H9 (cell line): ENCODE measurements around the gene ICOSLG. TPM values are rescaled to one million over a fixed set of nuclear protein-coding genes. Genes with fewer than 3 reads are reported as not detected.
"Not testable (repeated sequence)": the region's sequence is repeated elsewhere in the genome, so short reads cannot be mapped to it uniquely, and the experiment has no call there.

ENCODE experiments used
- DNase-seq: peaks from one replicate; pipeline ENCODE4 v3.0.0-alpha.2; 2017
- H2AFZ ChIP-seq: one replicate; pipeline ENCODE4 v1.6.1; 2013; ENCODE audit warnings: mild to moderate bottlenecking, low read length, control low read depth, moderate library complexity
- H2AK5ac ChIP-seq: 2 replicates; pipeline ENCODE4 v1.6.1; 2013; ENCODE audit warnings: low read length, control low read depth, mixed read lengths; ENCODE audit not compliant: insufficient read length
- H2BK120ac ChIP-seq: one replicate; pipeline ENCODE4 v1.6.1; 2013; ENCODE audit warnings: low read depth, mild to moderate bottlenecking, low read length, control low read depth, inconsistent platforms; ENCODE audit not compliant: poor library complexity, severe bottlenecking
- H2BK12ac ChIP-seq: 2 replicates; pipeline ENCODE4 v1.6.1; 2013; ENCODE audit warnings: low read length, control low read depth, mixed read lengths, low read depth; ENCODE audit not compliant: insufficient read length
- H2BK15ac ChIP-seq: 2 replicates; pipeline ENCODE4 v1.6.1; 2013; ENCODE audit warnings: low read depth, low read length, control low read depth
- H2BK20ac ChIP-seq: one replicate; pipeline ENCODE4 v1.6.1; 2013; ENCODE audit warnings: low read depth, mild to moderate bottlenecking, low read length, control low read depth, inconsistent platforms; ENCODE audit not compliant: poor library complexity, severe bottlenecking
- H2BK5ac ChIP-seq: 2 replicates; pipeline ENCODE4 v1.6.1; 2013; ENCODE audit warnings: low read length, control low read depth, mixed read lengths; ENCODE audit not compliant: insufficient read length
- H3K14ac ChIP-seq: 2 replicates; pipeline ENCODE4 v1.6.1; 2013; ENCODE audit warnings: low read length, control low read depth; ENCODE audit not compliant: insufficient read depth
- H3K18ac ChIP-seq: 2 replicates; pipeline ENCODE4 v1.6.1; 2013; ENCODE audit warnings: low read depth, mild to moderate bottlenecking, mixed read lengths, low read length, control low read depth; ENCODE audit not compliant: insufficient read length
- H3K23ac ChIP-seq: 2 replicates; pipeline ENCODE4 v1.6.1; 2013; ENCODE audit warnings: low read length, control low read depth, mixed read lengths, low read depth; ENCODE audit not compliant: insufficient read length
- H3K23me2 ChIP-seq: 2 replicates; pipeline ENCODE4 v1.6.1; 2013; ENCODE audit warnings: low read depth, mild to moderate bottlenecking, mixed read lengths, low read length, control low read depth; ENCODE audit not compliant: insufficient read length, poor library complexity, severe bottlenecking
- H3K27ac ChIP-seq: 2 replicates; pipeline ENCODE4 v1.5.1; 2013; ENCODE audit warnings: low read length, control low read depth, mixed read lengths, low read depth; ENCODE audit not compliant: insufficient read length
- H3K27me3 ChIP-seq: 2 replicates; pipeline ENCODE4 v1.6.1; 2013; ENCODE audit warnings: low read length, control low read depth, inconsistent platforms; ENCODE audit not compliant: insufficient read depth
- H3K4ac ChIP-seq: 2 replicates; pipeline ENCODE4 v1.6.1; 2013; ENCODE audit warnings: low read depth, mild to moderate bottlenecking, control low read depth, inconsistent platforms, low read length, moderate library complexity
- H3K4me1 ChIP-seq: 2 replicates; pipeline ENCODE4 v1.6.1; 2013; ENCODE audit warnings: low read length, control low read depth, inconsistent platforms; ENCODE audit not compliant: insufficient read depth
- H3K4me2 ChIP-seq: 2 replicates; pipeline ENCODE4 v1.6.1; 2013; ENCODE audit warnings: low read length, control low read depth, mixed read lengths; ENCODE audit not compliant: insufficient read length, insufficient read depth
- H3K56ac ChIP-seq: 2 replicates; pipeline ENCODE4 v1.6.1; 2013; ENCODE audit warnings: low read depth, mild to moderate bottlenecking, mixed read lengths, low read length, control low read depth; ENCODE audit not compliant: insufficient read length
- H3K79me1 ChIP-seq: 2 replicates; pipeline ENCODE4 v1.6.1; 2013; ENCODE audit warnings: low read depth, mild to moderate bottlenecking, moderate library complexity, low read length, control low read depth, inconsistent platforms; ENCODE audit not compliant: insufficient read depth, poor library complexity, severe bottlenecking
- H3K79me2 ChIP-seq: 2 replicates; pipeline ENCODE4 v1.6.1; 2013; ENCODE audit warnings: low read length, control low read depth, inconsistent platforms; ENCODE audit not compliant: insufficient read depth
- H3K9ac ChIP-seq: 2 replicates; pipeline ENCODE4 v1.6.1; 2013; ENCODE audit warnings: low read length, control low read depth, mixed read lengths; ENCODE audit not compliant: insufficient read length; ENCODE audit errors: extremely low read depth
- H3K9me3 ChIP-seq: one replicate; pipeline ENCODE4 v1.6.1; 2013; ENCODE audit warnings: low read depth, low read length, inconsistent platforms; ENCODE audit not compliant: control insufficient read depth
- H3T11ph ChIP-seq: one replicate; pipeline ENCODE4 v1.6.1; 2013; ENCODE audit warnings: mild to moderate bottlenecking, low read length, control low read depth, inconsistent platforms
- H4K20me1 ChIP-seq: one replicate; pipeline ENCODE4 v1.6.1; 2013; ENCODE audit not compliant: control insufficient read depth, insufficient read length, insufficient read depth
- H4K5ac ChIP-seq: 2 replicates; pipeline ENCODE4 v1.6.1; 2013; ENCODE audit warnings: low read depth, mild to moderate bottlenecking, mixed read lengths, low read length, control low read depth; ENCODE audit not compliant: insufficient read length
- H4K8ac ChIP-seq: replicated peaks from 2 replicates; pipeline ENCODE4 v1.6.1; 2013; ENCODE audit warnings: low read length, control low read depth, mixed read lengths, low read depth; ENCODE audit not compliant: insufficient read length
- H4K91ac ChIP-seq: 2 replicates; pipeline ENCODE4 v1.6.1; 2013; ENCODE audit warnings: low read depth, mild to moderate bottlenecking, moderate library complexity, mixed read lengths, low read length, control low read depth; ENCODE audit not compliant: insufficient read length
- H3K27ac Mint-ChIP-seq, 3 experiments: 2 replicates in 2 of 3; 3 replicates in 1 of 3; pipeline ENCODE4 v1.8.0; 2020 to 2021; ENCODE audit warnings: mixed read lengths in 3 of 3, mild to moderate bottlenecking in 1 of 3, moderate library complexity in 1 of 3
- H3K27me3 Mint-ChIP-seq: 2 replicates; pipeline ENCODE4 v1.8.0; 2021; ENCODE audit warnings: low read depth, mild to moderate bottlenecking, moderate library complexity, mixed read lengths
- H3K36me3 Mint-ChIP-seq, 3 experiments: 2 replicates in 2 of 3; 3 replicates in 1 of 3; pipeline ENCODE4 v1.8.0; 2020 to 2021; ENCODE audit warnings: low read depth in 3 of 3, mixed read lengths in 3 of 3; ENCODE audit not compliant: insufficient read depth in 1 of 3
- H3K4me1 Mint-ChIP-seq, 2 experiments: 2 replicates each; pipeline ENCODE4 v1.8.0; 2020; ENCODE audit warnings: mixed read lengths in 2 of 2
- H3K4me3 Mint-ChIP-seq, 2 experiments: 2 replicates in 1 of 2; 3 replicates in 1 of 2; pipeline ENCODE4 v1.8.0; 2020 to 2021; ENCODE audit warnings: mild to moderate bottlenecking in 2 of 2, mixed read lengths in 2 of 2, moderate library complexity in 1 of 2
- H3K9me3 Mint-ChIP-seq, 2 experiments: 2 replicates in 1 of 2; 3 replicates in 1 of 2; pipeline ENCODE4 v1.8.0; 2020; ENCODE audit warnings: mild to moderate bottlenecking in 2 of 2, mixed read lengths in 2 of 2, moderate library complexity in 1 of 2
- WGBS: extraction: QIAGEN DNeasy Blood & Tissue Kit; methylation state at CpG from one replicate; pipeline ENCODE4 v1.1.7; 2013; ENCODE audit warnings: missing lambda C conversion rate, low lambda C conversion rate, mixed read lengths; ENCODE audit not compliant: insufficient read length; ENCODE audit errors: extremely low coverage; 5-methylcytosine and 5-hydroxymethylcytosine counted together
- total RNA-seq: library from RNA; stranded (reverse); gene quantifications from 2 replicates; pipeline ENCODE4 v1.2.1, GENCODE V29; 2021

The ICOSLG gene
- total RNA-seq, 1 experiment from 2014 or later: 6.8 TPM

- WGBS: no CpG with 5 or more reads among the region's 33 CpGs
- not testable (repeated sequence) for H3K27me3 Mint-ChIP-seq, H2AFZ ChIP-seq, H3K23ac ChIP-seq, H3K4me3 Mint-ChIP-seq, H3K27me3 ChIP-seq, H3K27ac ChIP-seq, H2AK5ac ChIP-seq, H3K14ac ChIP-seq, H3K9me3 ChIP-seq, H3K4ac ChIP-seq, H3K79me2 ChIP-seq, H2BK12ac ChIP-seq, H3K36me3 Mint-ChIP-seq, H3K9ac ChIP-seq, H3K4me1 ChIP-seq, H4K91ac ChIP-seq, H2BK20ac ChIP-seq, H3K18ac ChIP-seq, H4K5ac ChIP-seq, H3K4me1 Mint-ChIP-seq, H3K27ac Mint-ChIP-seq, DNase-seq, H3K23me2 ChIP-seq, H3K9me3 Mint-ChIP-seq, H2BK5ac ChIP-seq, H3K56ac ChIP-seq, H3T11ph ChIP-seq, H3K4me2 ChIP-seq, H2BK120ac ChIP-seq, H3K79me1 ChIP-seq, H4K8ac ChIP-seq, H2BK15ac ChIP-seq, H4K20me1 ChIP-seq
Observed at GRCh38 chr21:44206698-44207676, 33.8 kb downstream of the ICOSLG start.

- H3K79me2 ChIP-seq, H3K4me2 ChIP-seq, H3K4me1 Mint-ChIP-seq: not testable (repeated sequence)
Observed at GRCh38 chr21:44206187-44206586, 34.6 kb downstream of the ICOSLG start.

More at GRCh38 chr21:44206187-44206586, 34.6 kb downstream of the ICOSLG start:
- H3K27me3 ChIP-seq, H2BK5ac ChIP-seq, H4K8ac ChIP-seq, H4K91ac ChIP-seq, H2BK15ac ChIP-seq, H3K27ac ChIP-seq, H3K27me3 Mint-ChIP-seq, H3K9me3 Mint-ChIP-seq, H3K14ac ChIP-seq, H4K5ac ChIP-seq, H3K4me1 ChIP-seq, H2BK120ac ChIP-seq, H3K18ac ChIP-seq, H2BK12ac ChIP-seq, H2AK5ac ChIP-seq, H3K9ac ChIP-seq, H3K23ac ChIP-seq, DNase-seq, H3K4ac ChIP-seq, H3K27ac Mint-ChIP-seq, H3K4me3 Mint-ChIP-seq, H4K20me1 ChIP-seq, H2BK20ac ChIP-seq, H3K9me3 ChIP-seq, H3K79me1 ChIP-seq, H3K36me3 Mint-ChIP-seq, H2AFZ ChIP-seq, H3K23me2 ChIP-seq, H3T11ph ChIP-seq, H3K56ac ChIP-seq: not testable (repeated sequence)
- no CpG with 5 or more reads among the region's 24 CpGs for WGBS
